Prostate gland (tissue), 2 donors: Measurements from ENCODE around the gene KRT2. TPM values are rescaled to one million over a fixed set of nuclear protein-coding genes. Genes with fewer than 3 reads are reported as not detected.

Source experiments
- DNase-seq: peaks from one replicate; pipeline ENCODE4 v3.0.0-alpha.2; 2019; ENCODE audit warnings: low spot score
- H3K27ac ChIP-seq, 2 donors: fragments of 200-600 bp; sonication (generic); 2 replicates each; pipeline ENCODE4 v1.5.1; 2017 to 2019
- H3K27me3 ChIP-seq: fragments of 200-600 bp; sonication (generic); replicated peaks from 2 replicates; pipeline ENCODE4 v1.5.1; 2019; ENCODE audit not compliant: insufficient read depth
- H3K36me3 ChIP-seq, 2 donors: fragments of 200-600 bp; sonication (generic); 1 replicate in 1 of 2; 2 replicates in 1 of 2; pipeline versions ENCODE4 v1.5.1 to v1.8.1; 2017 to 2019
- H3K4me1 ChIP-seq: fragments of 200-600 bp; sonication (generic); replicated peaks from 2 replicates; pipeline ENCODE4 v1.5.1; 2019
- H3K4me3 ChIP-seq, 2 donors: fragments of 200-600 bp; sonication (generic); 2 replicates each; pipeline ENCODE4 v1.5.1; 2017 to 2019
- H3K9me3 ChIP-seq: fragments of 200-600 bp; sonication (generic); 2 replicates; pipeline ENCODE4 v1.5.1; 2017
- CTCF ChIP-seq, 4 experiments: fragments of 200-600 bp in 2 of 4; fragments of 450-650 bp in 2 of 4; sonication (generic) in 2 of 4; IDR thresholded peaks; 1 replicate in 3 of 4; 2 replicates in 1 of 4; pipeline ENCODE4 v1.5.1; 2016 to 2019; ENCODE audit warnings: antibody characterized with exemption in 4 of 4, mild to moderate bottlenecking in 2 of 4, moderate library complexity in 2 of 4
- POLR2A ChIP-seq: fragments of 450-650 bp; IDR thresholded peaks from one replicate; pipeline ENCODE4 v1.6.1; 2016; ENCODE audit warnings: antibody characterized with exemption, mild to moderate bottlenecking
- POLR2AphosphoS5 ChIP-seq: sonication (generic); formaldehyde crosslinking; IDR thresholded peaks from one replicate; pipeline ENCODE4 v1.6.1; 2017; ENCODE audit warnings: antibody characterized with exemption
- WGBS: methylation state at CpG from one replicate; pipeline ENCODE4 v1.1.5; 2018; 5-methylcytosine and 5-hydroxymethylcytosine counted together
- intact Hi-C: fragments of 100-400 bp; cut with DNase I; formaldehyde crosslinking; loops from one replicate; pipeline ENCODE4 v1.14.2; 2022
- total RNA-seq, 2 donors: library from RNA; depleted of rRNA; stranded (reverse); fragments of >200 nt; gene quantifications; one replicate each; pipeline ENCODE4 v1.1.0, GENCODE V29; 2016

The KRT2 gene
- total RNA-seq, 2 donors from 2014 or later = 0.41 to 5.1 TPM

DNA sequence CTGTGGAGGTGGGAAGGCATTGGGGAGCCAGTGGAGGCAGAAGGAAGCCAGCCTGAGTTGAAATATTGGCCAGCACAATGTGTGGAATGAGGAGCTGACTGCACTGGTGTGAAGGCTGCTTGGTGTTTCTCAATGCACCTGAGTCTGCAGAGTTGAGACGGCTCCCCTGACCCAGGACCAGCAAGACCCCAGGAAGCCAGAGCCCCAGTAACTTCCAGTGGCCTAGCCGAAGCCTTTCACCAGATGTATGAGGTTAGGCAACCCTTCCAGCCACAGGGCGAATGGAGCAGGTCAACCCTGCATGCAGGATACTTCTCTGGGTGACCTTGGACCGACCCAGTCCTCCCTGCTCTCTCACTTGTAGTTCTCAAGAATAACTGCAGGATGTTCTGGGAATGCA lies 20.7 kb downstream of the KRT2 start:
- no peak overlapping the region for H3K27ac ChIP-seq
- no peaks in the 10 kb centered on the region for H3K4me1 ChIP-seq
- no peak for DNase-seq
- 61% methylated on average over 4 of the region's 4 CpGs for WGBS
- no peaks in the 10 kb centered on the region for H3K9me3 ChIP-seq
- H3K36me3 ChIP-seq = no peaks in the 10 kb centered on the region
- H3K27me3 ChIP-seq = peaks cover 2% of the 10 kb centered on the region
- H3K4me3 ChIP-seq = no peak overlapping the region
- intact Hi-C loops = no loop called here
- no peak for TF ChIP-seq POLR2AphosphoS5
- TF ChIP-seq CTCF (IDR thresholded peaks at IDR 0.05) = no peak
- no peak for TF ChIP-seq POLR2A

DNA sequence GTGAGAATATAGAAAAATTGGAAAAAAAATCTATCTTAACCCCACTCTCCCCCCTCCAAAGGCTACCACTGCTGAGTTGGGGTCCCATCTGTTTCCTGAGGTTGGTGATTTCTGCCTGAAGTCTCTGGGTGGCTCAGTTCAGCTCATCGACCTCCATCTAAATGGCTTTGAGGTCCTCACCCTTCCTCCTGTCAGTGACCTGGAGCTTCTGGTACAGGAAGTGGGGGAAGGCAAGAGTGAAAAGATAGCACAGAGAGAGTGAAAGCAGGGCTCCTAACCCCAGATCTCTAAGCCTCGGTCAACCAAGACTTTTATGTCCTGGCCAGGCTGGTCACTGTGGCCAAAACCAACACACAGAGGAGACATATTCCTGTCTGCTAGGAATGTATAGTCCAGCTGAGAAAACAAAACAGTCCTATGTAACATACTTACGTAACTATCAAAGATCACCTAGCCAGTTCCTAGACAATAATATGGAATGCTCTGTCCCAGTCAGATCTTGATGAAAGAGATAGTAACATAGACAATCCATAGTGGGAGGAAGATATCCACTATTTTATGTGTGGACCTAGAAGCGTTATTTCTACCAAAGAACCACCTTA lies 21.3 kb downstream of the KRT2 start:
- no peak for DNase-seq
- Histone ChIP-seq H3K4me3 (no peak overlapping the region), H3K27me3 (peaks cover 2% of the 10 kb centered on the region), H3K4me1 (no peaks in the 10 kb centered on the region), H3K9me3 (no peaks in the 10 kb centered on the region), H3K36me3 (no peaks in the 10 kb centered on the region), H3K27ac (no peak overlapping the region)
- TF ChIP-seq POLR2A = no peak
- no peak for TF ChIP-seq CTCF (IDR thresholded peaks at IDR 0.05)
- TF ChIP-seq POLR2AphosphoS5 = no peak
- intact Hi-C loops = no loop called here
- 60% methylated on average over 4 of the region's 4 CpGs for WGBS

DNA sequence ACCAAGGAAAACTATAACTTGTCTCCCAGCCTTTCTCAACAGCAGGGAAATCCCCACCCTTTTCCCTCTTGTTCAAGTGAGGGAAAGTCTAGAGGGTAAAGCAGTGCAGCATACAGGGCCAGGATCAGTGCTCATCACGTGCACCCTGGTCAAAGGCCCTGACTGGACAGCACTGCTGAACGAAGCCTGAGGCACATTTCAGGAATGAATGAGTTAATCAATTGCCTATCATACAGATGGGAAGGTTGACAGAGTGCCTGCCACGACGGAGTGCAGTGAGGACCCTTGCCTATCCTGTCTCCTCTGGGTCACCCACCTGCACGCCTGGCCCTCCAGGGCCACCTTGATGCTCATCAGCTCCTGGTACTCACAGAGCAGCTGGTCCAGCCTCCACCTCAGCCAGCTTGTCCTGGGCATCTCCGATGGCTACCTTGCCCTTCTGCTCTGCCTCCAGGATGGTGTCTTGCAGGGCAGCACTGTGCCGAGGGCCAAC lies 22.0 kb downstream of the KRT2 start:
- 83% methylated on average over 7 of the region's 7 CpGs for WGBS
- no peak for DNase-seq

GRCh38 chr12:52629281-52630007 lies 22.6 kb downstream of the KRT2 start:
- Histone ChIP-seq H3K27me3 (peaks cover 2% of the 10 kb centered on the region), H3K9me3 (no peaks in the 10 kb centered on the region), H3K4me3 (no peak overlapping the region), H3K27ac (no peak overlapping the region), H3K36me3 (no peaks in the 10 kb centered on the region), H3K4me1 (no peaks in the 10 kb centered on the region)
- WGBS = 97% methylated on average over 12 of the region's 12 CpGs
- intact Hi-C loops = no loop called here
- DNase-seq = no peak
- TF ChIP-seq POLR2A (no peak), POLR2AphosphoS5 (no peak), CTCF (IDR thresholded peaks at IDR 0.05) (no peak)

More for the DNA sequence above, 22.0 kb downstream of the KRT2 start:
- Histone ChIP-seq H3K27ac (no peak overlapping the region), H3K4me3 (no peak overlapping the region), H3K4me1 (no peaks in the 10 kb centered on the region), H3K9me3 (no peaks in the 10 kb centered on the region), H3K27me3 (peaks cover 2% of the 10 kb centered on the region), H3K36me3 (no peaks in the 10 kb centered on the region)
- TF ChIP-seq POLR2A (no peak), CTCF (IDR thresholded peaks at IDR 0.05) (no peak), POLR2AphosphoS5 (no peak)
- intact Hi-C loops = no loop called here

DNA sequence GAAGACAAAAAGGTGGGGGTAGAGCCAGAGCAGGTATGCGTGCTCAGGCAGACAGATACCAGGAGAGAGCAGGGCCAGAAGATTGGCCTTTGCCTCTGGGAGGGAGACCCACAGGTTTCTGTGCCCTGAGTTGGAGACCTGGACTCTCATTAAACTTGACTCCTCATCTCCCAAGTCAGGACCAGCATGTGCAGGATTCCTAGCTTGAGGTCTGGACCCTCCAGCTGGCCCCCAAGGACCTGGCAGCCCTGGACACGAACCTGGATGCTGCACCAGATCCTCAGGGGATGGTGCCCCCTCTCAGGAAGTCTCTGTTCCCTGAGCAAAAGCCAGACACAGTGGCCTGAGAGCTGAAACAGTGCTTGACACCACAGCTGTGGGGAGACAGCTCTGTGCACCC lies 23.2 kb downstream of the KRT2 start:
- WGBS = 79% methylated on average over 2 of the region's 2 CpGs
- Histone ChIP-seq H3K4me3 (no peak overlapping the region), H3K9me3 (no peaks in the 10 kb centered on the region), H3K27me3 (peaks cover 2% of the 10 kb centered on the region), H3K4me1 (no peaks in the 10 kb centered on the region), H3K27ac (no peak overlapping the region), H3K36me3 (no peaks in the 10 kb centered on the region)
- no peak for DNase-seq
- intact Hi-C loops = no loop called here
- no peak for TF ChIP-seq POLR2AphosphoS5
- TF ChIP-seq POLR2A = no peak
- TF ChIP-seq CTCF (IDR thresholded peaks at IDR 0.05) = no peak
